SK-N-SH (cell line): ENCODE data around the gene GPRIN3. TPM values are rescaled to one million over a fixed set of nuclear protein-coding genes. Genes with fewer than 3 reads are reported as not detected.

Experiments used
- CTCF ChIA-PET: fragments of 300-600, 350-600 bp; formaldehyde crosslinking; extraction: SDS; loops from one replicate; lab custom pipeline; 2021; lab: Yijun Ruan, JAX
- POLR2A ChIA-PET: fragments of 350-600 bp; sonication (Branson Sonifier 250); formaldehyde crosslinking; extraction: SDS; loops from one replicate; lab custom pipeline; 2020; ENCODE audit warnings: antibody characterized with exemption, inconsistent platforms; lab: Yijun Ruan, JAX
- DNase-seq: peaks from one replicate; pipeline ENCODE4 v3.0.0; 2012
- H2AFZ ChIP-seq: fragments of 200-600 bp; sonication (generic); 2 replicates; pipeline ENCODE4 v1.8.1; 2016; ENCODE audit warnings: antibody characterized with exemption, mild to moderate bottlenecking, low read depth
- H3F3A ChIP-seq: fragments of 200-600 bp; sonication (generic); replicated peaks from 2 replicates; pipeline ENCODE3; 2016; ENCODE audit warnings: antibody characterized with exemption, mild to moderate bottlenecking; ENCODE audit not compliant: insufficient read depth
- H3K27ac ChIP-seq, 2 experiments: fragments of 200-500 bp in 1 of 2; fragments of 200-600 bp in 1 of 2; sonication (Bioruptor generic) in 1 of 2; sonication (generic), shearing (Covaris generic) in 1 of 2; 2 replicates each; pipeline versions ENCODE4 v1.5.1 to v1.6.1; 2014 to 2016; ENCODE audit warnings: low read depth in 2 of 2, inconsistent platforms in 1 of 2, low read length in 1 of 2, mild to moderate bottlenecking in 1 of 2, mixed read lengths in 1 of 2
- H3K27me3 ChIP-seq: fragments of 200-600 bp; sonication (generic), shearing (Covaris generic); 2 replicates; pipeline ENCODE4 v1.6.1; 2016; ENCODE audit warnings: mixed run types; ENCODE audit not compliant: insufficient read depth
- H3K36me3 ChIP-seq, 2 experiments: fragments of 200-500 bp in 1 of 2; fragments of 200-600 bp in 1 of 2; sonication (Bioruptor generic) in 1 of 2; sonication (generic) in 1 of 2; replicated peaks in 1 of 2; 2 replicates each; pipeline versions ENCODE3 to v1.5.1; 2014 to 2016; ENCODE audit warnings: low read length in 1 of 2, mild to moderate bottlenecking in 1 of 2; ENCODE audit not compliant: insufficient read depth in 2 of 2, control insufficient read depth in 1 of 2
- H3K4me1 ChIP-seq, 2 experiments: fragments of 200-500 bp in 1 of 2; fragments of 200-600 bp in 1 of 2; sonication (Bioruptor generic) in 1 of 2; sonication (generic), shearing (Covaris generic) in 1 of 2; 2 replicates each; pipeline versions ENCODE4 v1.5.1 to v1.6.1; 2014 to 2016; ENCODE audit warnings: low read depth in 1 of 2, low read length in 1 of 2, mixed run types in 1 of 2; ENCODE audit not compliant: insufficient read depth in 2 of 2, control insufficient read depth in 1 of 2
- H3K4me2 ChIP-seq: fragments of 200-600 bp; sonication (generic), shearing (Covaris generic); 2 replicates; pipeline ENCODE4 v1.6.1; 2017; ENCODE audit warnings: mixed run types
- H3K4me3 ChIP-seq, 2 experiments: fragments of 200-500 bp in 1 of 2; fragments of 200-600 bp in 1 of 2; sonication (Bioruptor generic) in 1 of 2; sonication (generic), shearing (Covaris generic) in 1 of 2; 2 replicates each; pipeline versions ENCODE4 v1.5.1 to v1.8.1; 2014 to 2016; ENCODE audit warnings: low read depth in 2 of 2, inconsistent platforms in 1 of 2, low read length in 1 of 2, mild to moderate bottlenecking in 1 of 2, mixed read lengths in 1 of 2, moderate library complexity in 1 of 2
- H3K79me2 ChIP-seq: fragments of 200-600 bp; sonication (generic); 2 replicates; pipeline ENCODE4 v1.8.1; 2017; ENCODE audit warnings: mild to moderate bottlenecking; ENCODE audit not compliant: insufficient read depth
- H3K9ac ChIP-seq: fragments of 200-600 bp; sonication (generic); 2 replicates; pipeline ENCODE4 v1.6.1; 2017; ENCODE audit warnings: mixed run types
- H3K9me2 ChIP-seq: fragments of 200-600 bp; sonication (generic); 2 replicates; pipeline ENCODE4 v1.6.1; 2017; ENCODE audit warnings: mixed run types
- H3K9me3 ChIP-seq: fragments of 200-600 bp; sonication (generic); 2 replicates; pipeline ENCODE4 v1.6.1; 2017; ENCODE audit warnings: mixed run types, mild to moderate bottlenecking, moderate library complexity
- H4K20me1 ChIP-seq: fragments of 200-600 bp; sonication (generic); 2 replicates; pipeline ENCODE4 v1.6.1; 2017; ENCODE audit warnings: mild to moderate bottlenecking, mixed run types; ENCODE audit not compliant: insufficient read depth
- CTCF ChIP-seq: fragments of 200-600 bp; sonication (generic); IDR thresholded peaks from 2 replicates; pipeline ENCODE4 v1.6.1; 2017; ENCODE audit warnings: antibody characterized with exemption, mild to moderate bottlenecking, moderate library complexity
- FOSL2 ChIP-seq: IDR thresholded peaks from 2 replicates; pipeline ENCODE4 v1.4.0; 2012; ENCODE audit warnings: low read depth, mild to moderate bottlenecking, moderate library complexity, borderline replicate concordance
- MEF2A ChIP-seq: IDR thresholded peaks from 2 replicates; pipeline ENCODE4 v1.4.0; 2012; ENCODE audit warnings: low read depth, borderline replicate concordance
- RAD21 ChIP-seq: IDR thresholded peaks from 2 replicates; pipeline ENCODE4 v1.6.1; 2012; ENCODE audit warnings: mild to moderate bottlenecking, low read length
- RCOR1 ChIP-seq: fragments of 150-350 bp; IDR thresholded peaks from 2 replicates; pipeline ENCODE4 v1.6.1; 2017; ENCODE audit warnings: antibody characterized with exemption, low read length
- REST ChIP-seq: IDR thresholded peaks from 2 replicates; pipeline ENCODE4 v1.6.1; 2012; ENCODE audit warnings: mild to moderate bottlenecking, low read depth, low read length, moderate library complexity
- RXRA ChIP-seq: IDR thresholded peaks from 2 replicates; pipeline ENCODE4 v1.4.0; 2012; ENCODE audit warnings: low read depth, mild to moderate bottlenecking, borderline replicate concordance
- USF2 ChIP-seq: fragments of 150-350 bp; IDR thresholded peaks from 2 replicates; pipeline ENCODE4 v1.6.1; 2017; ENCODE audit warnings: antibody characterized with exemption, low read length, low read depth, borderline replicate concordance
- YY1 ChIP-seq: IDR thresholded peaks from 2 replicates; pipeline ENCODE4 v1.4.0; 2012; ENCODE audit warnings: low read depth, mild to moderate bottlenecking
- WGBS: methylation state at CpG from one replicate; pipeline ENCODE4 v1.1.6; 2017; ENCODE audit warnings: low lambda C conversion rate; 5-methylcytosine and 5-hydroxymethylcytosine counted together
- polyA plus RNA-seq, 3 experiments: library from polyadenylated mRNA; depleted of rRNA; stranded (reverse); fragments of >200 nt; gene quantifications; 2 replicates each; pipeline ENCODE4 v1.2.3, GENCODE V29; 2012

Gene GPRIN3
- polyA plus RNA-seq, 1 of the 3 experiments (the other 2 are of a cell fraction), result not detected

GRCh38 chr4:89243733-89244252 lies 63.8 kb downstream of the GPRIN3 start:
- CTCF ChIA-PET, result no interaction called here

GRCh38 chr4:89242864-89243732 lies 64.5 kb downstream of the GPRIN3 start:
- no peaks in the 10 kb centered on the region; a peak in 1 of 4 replicates for H3K4me1 ChIP-seq
- H3K27ac ChIP-seq, result no peak overlapping the region
- POLR2A ChIA-PET, result no interaction called here
- no peak for DNase-seq
- no peak overlapping the region for H3K9ac ChIP-seq
- WGBS, result 51% methylated on average over 5 of the region's 5 CpGs
- H3F3A ChIP-seq, result no peaks in the 10 kb centered on the region
- no peaks in the 10 kb centered on the region for H3K9me2 ChIP-seq
- H3K79me2 ChIP-seq, result no peaks in the 10 kb centered on the region
- no peaks in the 10 kb centered on the region for H3K27me3 ChIP-seq
- H2AFZ ChIP-seq, result no peak overlapping the region
- H3K9me3 ChIP-seq, result no peaks in the 10 kb centered on the region
- no peak overlapping the region for H3K4me2 ChIP-seq
- H3K36me3 ChIP-seq, result no peaks in the 10 kb centered on the region
- no peak for TF ChIP-seq REST
- no peak for TF ChIP-seq RXRA
- no peak for TF ChIP-seq FOSL2
- no peak for TF ChIP-seq CTCF
- no peak for TF ChIP-seq RAD21
- TF ChIP-seq, all 33 proteins: peak for 0
- Histone ChIP-seq H4K20me1 (no peaks in the 10 kb centered on the region), H3K4me3 (no peak overlapping the region)
- CTCF ChIA-PET, result interaction anchor here (0.8 kb wide), 1 partner anchor 17 kb away, joined by 3 read pairs; no protein-coding TSS in a partner anchor

More at GRCh38 chr4:89243733-89244252, 63.8 kb downstream of the GPRIN3 start:
- Histone ChIP-seq H3K4me1 (no peaks in the 10 kb centered on the region; a peak in 1 of 4 replicates), H3K9me3 (no peaks in the 10 kb centered on the region), H3K27me3 (no peaks in the 10 kb centered on the region), H2AFZ (no peak overlapping the region), H3K36me3 (no peaks in the 10 kb centered on the region), H3F3A (no peaks in the 10 kb centered on the region), H3K4me3 (no peak overlapping the region), H4K20me1 (no peaks in the 10 kb centered on the region), H3K4me2 (no peak overlapping the region), H3K27ac (no peak overlapping the region), H3K9ac (no peak overlapping the region), H3K79me2 (no peaks in the 10 kb centered on the region), H3K9me2 (no peaks in the 10 kb centered on the region)
- no peak for DNase-seq
- POLR2A ChIA-PET, result no interaction called here
- TF ChIP-seq RXRA (no peak), YY1 (no peak), RCOR1 (no peak), USF2 (no peak), RAD21 (no peak), MEF2A (no peak)
